ENCODE measurements around the gene SLC44A3. TPM values are rescaled to one million over a fixed set of nuclear protein-coding genes. Genes with fewer than 3 reads are reported as not detected.
A peak's percentile ranks its signal among the peaks of the same experiment; 100 is the strongest.

Gene SLC44A3
- total and polyA plus RNA-seq, 2 of the 4 experiments (the other 2 are of a cell fraction) = 0.31 to 0.54 TPM

- H3K79me1 ChIP-seq (ENCODE audit: low read depth in 1 of 2, low read length in 2 of 2) = peaks cover 19 to 80% of the 10 kb centered on the region in 2 experiments
- H3K9me3 ChIP-seq (ENCODE audit: control insufficient read depth, insufficient read depth, low read length) = no peaks in the 10 kb centered on the region
- H3K27ac ChIP-seq (ENCODE audit: insufficient read depth, low read length) = no peak overlapping the region
- dilution Hi-C loops (cut with HindIII; ENCODE audit: low sequenced_read_pairs, unreplicated experiment) (no loop called here), intact Hi-C loops (cut with micrococcal nuclease) (no loop called here), in situ Hi-C loops (cut with MboI; ENCODE audit: low sequenced_read_pairs) (loop anchor here (5.0 kb wide), 1 partner anchor 51 kb away; no protein-coding TSS in a partner anchor)
- TF ChIP-seq MAZ (IDR thresholded peaks at IDR 0.05; ENCODE audit: borderline replicate concordance, low read depth, low read length) (no peak), RAD21 (IDR thresholded peaks at IDR 0.05; ENCODE audit: low read length) (no peak), BHLHE40 (IDR thresholded peaks at IDR 0.05; ENCODE audit: low read depth, low read length) (no peak), RCOR1 (IDR thresholded peaks at IDR 0.05; ENCODE audit: insufficient replicate concordance, low read length) (no peak), POLR2A (IDR thresholded peaks at IDR 0.05; ENCODE audit: low read depth, low read length) (no peak), CTCF (conservative IDR thresholded peaks at IDR 0.05; ENCODE audit: low read depth, low read length) (no peak), MXI1 (IDR thresholded peaks at IDR 0.05; ENCODE audit: borderline replicate concordance, low read depth, low read length) (no peak), CEBPB (IDR thresholded peaks at IDR 0.05; ENCODE audit: low read depth, low read length) (no peak)
- ATAC-seq (ENCODE audit: low read depth) (no peak), DNase-seq (no peak)
- no peak overlapping the region; the same call in 1 of the 2 replicates for H2AK5ac ChIP-seq (ENCODE audit: low read depth, low read length)
- no peak overlapping the region for H2BK120ac ChIP-seq (ENCODE audit: low read depth, low read length)
- BruUV-seq (replicated peaks) = no TSS peak
- no peak overlapping the region for H2AK9ac ChIP-seq (replicated peaks; ENCODE audit: low read depth, low read length, poor library complexity)
- peaks cover 30% of the 10 kb centered on the region for H3K4me1 ChIP-seq (ENCODE audit: control insufficient read depth, insufficient read depth, low read length)
- no peak overlapping the region for H4K8ac ChIP-seq (ENCODE audit: low read depth in 2 of 2, low read length in 2 of 2)
- H3K9me1 ChIP-seq (ENCODE audit: insufficient read depth, low read length) = peaks cover 52% of the 10 kb centered on the region
- H4K20me1 ChIP-seq (ENCODE audit: insufficient read depth, low read length) = peaks cover 93% of the 10 kb centered on the region
- peak overlapping the region; percentile 7 for H2BK5ac ChIP-seq (ENCODE audit: low read depth, low read length, poor library complexity, severe bottlenecking)
- H3K56ac ChIP-seq (ENCODE audit: extremely low read depth, insufficient read depth, low read length) = no peak overlapping the region
- H3K14ac ChIP-seq (replicated peaks; ENCODE audit: low read depth, low read length) = peak overlapping the region; percentile 33; the same call in 1 of the 2 replicates
- H3K4ac ChIP-seq (ENCODE audit: low read depth, low read length) = no peak overlapping the region
- H3K4me3 ChIP-seq (ENCODE audit: insufficient read depth, low read depth, low read length) = no peak overlapping the region
- no peak overlapping the region for H4K91ac ChIP-seq (ENCODE audit: insufficient read depth, low read depth, low read length)
- H2BK20ac ChIP-seq (ENCODE audit: low read depth, low read length) = no peak overlapping the region
- H2BK15ac ChIP-seq (ENCODE audit: low read depth, low read length) = no peak overlapping the region
- H3K36me3 ChIP-seq (ENCODE audit: control insufficient read depth, insufficient read depth, low read length) = peaks cover 14% of the 10 kb centered on the region
- no peaks in the 10 kb centered on the region for H3K27me3 ChIP-seq (ENCODE audit: control insufficient read depth, insufficient read depth, low read length)
- no peak overlapping the region for H3K4me2 ChIP-seq (ENCODE audit: low read depth, low read length)
- POLR2A ChIA-PET (ENCODE audit: unreplicated experiment) = no interaction called here
- CTCF ChIA-PET = no interaction called here
- 100% methylated on average over 4 of the region's 7 CpGs; no CpG with 5 or more reads in 1 of the 2 experiments for WGBS, 2 experiments (ENCODE audit: extremely low coverage in 2 of 2, insufficient read length in 1 of 2)
- no peak overlapping the region for H4K5ac ChIP-seq (ENCODE audit: low read depth, low read length)
- no peak overlapping the region for H3K23ac ChIP-seq (ENCODE audit: low read depth, low read length)
- H3K18ac ChIP-seq (ENCODE audit: low read depth, low read length) = no peak overlapping the region
- H3K9ac ChIP-seq (ENCODE audit: low read depth, low read length) = no peak overlapping the region
- no peak overlapping the region for H2AFZ ChIP-seq (replicated peaks; ENCODE audit: low read length, poor library complexity)
Observed at GRCh38 chr1:94908190-94908589, 88.0 kb downstream of the SLC44A3 start.

All from IMR-90 (cell line).